ENCODE data around the gene SPCS3.
"Not testable (repeated sequence)": the region's sequence is repeated elsewhere in the genome, so short reads cannot be mapped to it uniquely, and the experiment has no call there.

SPCS3 gene

DNA sequence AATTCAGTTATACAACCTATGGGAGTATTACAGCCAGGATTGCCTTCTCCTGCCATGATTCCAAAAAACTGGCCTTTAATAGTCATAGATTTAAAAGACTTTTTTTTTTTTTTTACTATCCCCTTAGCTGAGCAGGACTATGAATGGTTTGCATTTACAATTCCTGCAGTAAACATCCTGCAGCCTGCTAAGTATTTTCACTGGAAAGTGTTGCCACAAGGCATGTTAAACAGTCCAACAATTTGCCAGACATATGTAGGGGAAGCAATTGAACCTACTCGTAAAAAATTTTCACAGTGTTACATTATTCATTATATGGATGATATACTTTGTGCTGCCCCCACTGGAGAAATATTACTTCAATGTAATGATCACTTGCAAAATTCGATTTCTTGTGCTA, 27.1 kb downstream of the SPCS3 start:
- not testable (repeated sequence) for H3K27me3 ChIP-seq (ENCODE audit: control insufficient read depth, insufficient read depth, low read length)

GRCh38 chr4:176350671-176351070, 30.9 kb downstream of the SPCS3 start:
- Histone ChIP-seq H3K27ac (ENCODE audit: low read depth, low read length) (no peak overlapping the region), H3K4me3 (ENCODE audit: low read depth, low read length) (no peak overlapping the region), H3K36me3 (ENCODE audit: control insufficient read depth, insufficient read depth, low read length) (no peaks in the 10 kb centered on the region), H3K27me3 (ENCODE audit: control insufficient read depth, insufficient read depth, low read length) (no peaks in the 10 kb centered on the region), H3K9me3 (ENCODE audit: control insufficient read depth, insufficient read depth, low read length) (peaks cover 42% of the 10 kb centered on the region), H3K4me1 (ENCODE audit: control insufficient read depth, insufficient read depth, low read length) (no peaks in the 10 kb centered on the region), H3K9ac (ENCODE audit: low read depth, low read length) (no peak overlapping the region)

More for the DNA sequence above, 27.1 kb downstream of the SPCS3 start:
- not testable (repeated sequence) for H3K4me1 ChIP-seq (ENCODE audit: control insufficient read depth, insufficient read depth, low read length); H3K36me3 ChIP-seq (ENCODE audit: control insufficient read depth, insufficient read depth, low read length); H3K4me3 ChIP-seq (ENCODE audit: low read depth, low read length); H3K9ac ChIP-seq (ENCODE audit: low read depth, low read length); H3K27ac ChIP-seq (ENCODE audit: low read depth, low read length)
- H3K9me3 ChIP-seq (ENCODE audit: control insufficient read depth, insufficient read depth, low read length): peaks cover 25% of the 10 kb centered on the region

GRCh38 chr4:176354884-176355283, 35.1 kb downstream of the SPCS3 start:
- no peak overlapping the region for H3K27ac ChIP-seq (ENCODE audit: low read depth, low read length)
- peaks cover 47% of the 10 kb centered on the region for H3K9me3 ChIP-seq (ENCODE audit: control insufficient read depth, insufficient read depth, low read length)
- H3K4me1 ChIP-seq (ENCODE audit: control insufficient read depth, insufficient read depth, low read length): peaks cover 28% of the 10 kb centered on the region
- H3K36me3 ChIP-seq (ENCODE audit: control insufficient read depth, insufficient read depth, low read length): no peaks in the 10 kb centered on the region
- no peaks in the 10 kb centered on the region for H3K27me3 ChIP-seq (ENCODE audit: control insufficient read depth, insufficient read depth, low read length)
- no peak overlapping the region for H3K4me3 ChIP-seq (ENCODE audit: low read depth, low read length)
- no peak overlapping the region for H3K9ac ChIP-seq (ENCODE audit: low read depth, low read length)

DNA sequence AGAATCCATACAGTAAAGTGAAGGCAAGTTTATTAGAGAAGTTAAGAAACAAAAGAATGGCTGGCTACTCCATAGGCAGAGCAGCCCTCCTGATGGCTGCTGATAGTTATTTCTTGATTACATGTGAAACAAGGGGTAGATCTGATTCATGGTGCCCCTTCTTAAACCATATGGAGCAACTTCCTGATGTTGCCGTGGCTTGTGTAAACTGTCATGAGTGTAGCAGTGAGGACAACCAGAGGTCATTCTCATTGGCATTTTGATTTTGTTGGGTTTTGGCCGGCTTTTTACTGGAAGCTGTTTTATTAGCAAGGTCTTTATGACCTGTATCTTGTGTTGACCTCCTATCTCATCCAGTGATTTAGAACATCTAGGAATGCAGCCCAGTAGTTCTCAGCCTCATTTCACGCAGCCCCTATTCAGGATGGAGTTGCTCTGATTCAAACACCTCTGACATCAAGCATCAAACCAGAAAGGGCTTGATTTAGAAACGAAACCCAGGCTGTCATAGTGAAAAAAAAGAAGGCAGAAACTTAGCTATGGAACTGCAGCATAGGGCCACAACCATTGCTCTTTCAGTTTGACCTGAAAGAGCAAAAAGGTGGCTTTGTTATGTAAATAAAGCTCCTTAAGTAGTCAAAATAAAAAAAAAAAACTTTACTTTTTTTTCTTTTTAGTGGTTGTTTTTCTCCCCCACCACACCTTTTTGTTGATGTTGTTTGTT, 37.8 kb downstream of the SPCS3 start:
- no peaks in the 10 kb centered on the region for H3K36me3 ChIP-seq (ENCODE audit: control insufficient read depth, insufficient read depth, low read length)
- H3K9ac ChIP-seq (ENCODE audit: low read depth, low read length): 0 out of 2 replicates have a peak overlapping the region, but pooled peaks have one; percentile 20
- H3K9me3 ChIP-seq (ENCODE audit: control insufficient read depth, insufficient read depth, low read length): peaks cover 38% of the 10 kb centered on the region
- H3K4me1 ChIP-seq (ENCODE audit: control insufficient read depth, insufficient read depth, low read length): peaks cover 28% of the 10 kb centered on the region
- H3K27ac ChIP-seq (ENCODE audit: low read depth, low read length): peak overlapping the region; percentile 80
- H3K27me3 ChIP-seq (ENCODE audit: control insufficient read depth, insufficient read depth, low read length): no peaks in the 10 kb centered on the region
- H3K4me3 ChIP-seq (ENCODE audit: low read depth, low read length): peak overlapping the region; percentile 18; the same call in 1 of the 2 replicates

DNA sequence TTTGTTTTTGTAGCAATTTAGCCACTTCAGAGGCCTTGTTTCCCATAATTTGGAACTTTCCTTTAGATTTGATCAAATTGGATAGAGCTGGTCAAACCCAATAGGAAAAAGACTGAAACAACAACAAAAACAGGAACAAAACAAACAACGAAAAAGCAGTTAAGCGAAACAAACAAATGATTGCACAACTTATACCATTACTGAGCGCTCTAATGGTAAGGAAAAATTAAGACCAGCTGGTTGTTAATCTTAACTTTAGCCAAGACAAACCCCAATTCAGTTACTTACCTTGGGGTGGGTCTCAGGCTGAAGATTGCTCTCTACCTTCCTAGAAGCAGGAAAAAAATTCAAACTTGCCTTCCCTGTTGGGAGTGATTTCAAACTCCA, 38.3 kb downstream of the SPCS3 start:
- Histone ChIP-seq H3K4me1 (ENCODE audit: control insufficient read depth, insufficient read depth, low read length) (peaks cover 28% of the 10 kb centered on the region), H3K9me3 (ENCODE audit: control insufficient read depth, insufficient read depth, low read length) (peaks cover 33% of the 10 kb centered on the region), H3K9ac (ENCODE audit: low read depth, low read length) (no peak overlapping the region; the same call in 1 of the 2 replicates), H3K4me3 (ENCODE audit: low read depth, low read length) (peak overlapping the region; percentile 18; the same call in 1 of the 2 replicates), H3K36me3 (ENCODE audit: control insufficient read depth, insufficient read depth, low read length) (no peaks in the 10 kb centered on the region), H3K27ac (ENCODE audit: low read depth, low read length) (peak overlapping the region; percentile 80), H3K27me3 (ENCODE audit: control insufficient read depth, insufficient read depth, low read length) (no peaks in the 10 kb centered on the region)

- Histone ChIP-seq H3K36me3 (ENCODE audit: control insufficient read depth, insufficient read depth, low read length) (no peaks in the 10 kb centered on the region), H3K4me1 (ENCODE audit: control insufficient read depth, insufficient read depth, low read length) (peaks cover 28% of the 10 kb centered on the region), H3K27ac (ENCODE audit: low read depth, low read length) (no peak overlapping the region), H3K9me3 (ENCODE audit: control insufficient read depth, insufficient read depth, low read length) (peaks cover 17% of the 10 kb centered on the region), H3K27me3 (ENCODE audit: control insufficient read depth, insufficient read depth, low read length) (no peaks in the 10 kb centered on the region), H3K9ac (ENCODE audit: low read depth, low read length) (no peak overlapping the region), H3K4me3 (ENCODE audit: low read depth, low read length) (no peak overlapping the region)
Observed at GRCh38 chr4:176359590-176359989, 39.8 kb downstream of the SPCS3 start.

GRCh38 chr4:176360446-176360845, 40.7 kb downstream of the SPCS3 start:
- no peaks in the 10 kb centered on the region for H3K36me3 ChIP-seq (ENCODE audit: control insufficient read depth, insufficient read depth, low read length)
- no peak overlapping the region for H3K4me3 ChIP-seq (ENCODE audit: low read depth, low read length)
- H3K9ac ChIP-seq (ENCODE audit: low read depth, low read length): no peak overlapping the region
- peaks cover 28% of the 10 kb centered on the region for H3K4me1 ChIP-seq (ENCODE audit: control insufficient read depth, insufficient read depth, low read length)
- H3K27ac ChIP-seq (ENCODE audit: low read depth, low read length): no peak overlapping the region
- H3K9me3 ChIP-seq (ENCODE audit: control insufficient read depth, insufficient read depth, low read length): peaks cover 10% of the 10 kb centered on the region
- H3K27me3 ChIP-seq (ENCODE audit: control insufficient read depth, insufficient read depth, low read length): no peaks in the 10 kb centered on the region

GRCh38 chr4:176363072-176363471, 43.3 kb downstream of the SPCS3 start:
- Histone ChIP-seq H3K9me3 (ENCODE audit: control insufficient read depth, insufficient read depth, low read length) (no peaks in the 10 kb centered on the region), H3K27ac (ENCODE audit: low read depth, low read length) (no peak overlapping the region), H3K4me1 (ENCODE audit: control insufficient read depth, insufficient read depth, low read length) (peaks cover 12% of the 10 kb centered on the region), H3K27me3 (ENCODE audit: control insufficient read depth, insufficient read depth, low read length) (no peaks in the 10 kb centered on the region), H3K4me3 (ENCODE audit: low read depth, low read length) (no peak overlapping the region), H3K36me3 (ENCODE audit: control insufficient read depth, insufficient read depth, low read length) (no peaks in the 10 kb centered on the region), H3K9ac (ENCODE audit: low read depth, low read length) (no peak overlapping the region)

DNA sequence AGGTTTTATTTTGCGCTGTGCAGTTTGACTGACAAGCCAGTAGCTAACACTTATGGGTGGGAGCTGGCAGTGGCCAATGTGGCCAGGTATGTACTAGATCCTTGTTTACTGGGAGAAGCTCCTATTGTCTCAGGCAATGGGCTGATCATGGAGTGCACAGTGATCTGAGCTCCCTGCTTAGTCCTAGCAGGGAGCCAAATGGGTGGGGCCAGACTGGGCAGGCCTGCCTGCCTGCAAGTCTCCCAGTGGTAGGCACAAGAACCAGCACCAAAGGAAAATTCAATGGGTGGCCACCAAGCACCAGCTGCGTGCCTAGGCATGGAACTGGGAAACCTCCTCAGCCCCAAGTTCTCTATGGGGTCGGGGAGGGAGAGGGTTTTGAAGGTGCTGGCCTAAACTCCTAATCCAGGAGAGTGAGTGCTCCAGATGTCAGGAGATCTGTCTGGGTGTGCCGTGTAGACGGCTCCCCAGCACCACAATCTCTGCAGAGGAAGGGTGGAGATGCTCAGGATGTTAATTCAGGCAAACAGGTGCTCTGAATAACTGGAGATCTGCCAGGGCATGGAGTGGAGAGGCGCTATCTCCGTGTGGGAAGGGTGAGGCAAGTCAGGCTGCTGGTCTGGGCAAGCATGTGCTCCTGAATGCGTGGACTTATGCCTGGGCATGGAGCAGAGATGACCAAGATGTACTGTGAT, 48.2 kb downstream of the SPCS3 start:
- H3K36me3 ChIP-seq (ENCODE audit: control insufficient read depth, insufficient read depth, low read length): no peaks in the 10 kb centered on the region
- no peak overlapping the region for H3K27ac ChIP-seq (ENCODE audit: low read depth, low read length)
- no peak overlapping the region for H3K9ac ChIP-seq (ENCODE audit: low read depth, low read length)
- H3K27me3 ChIP-seq (ENCODE audit: control insufficient read depth, insufficient read depth, low read length): no peaks in the 10 kb centered on the region
- no peaks in the 10 kb centered on the region for H3K4me1 ChIP-seq (ENCODE audit: control insufficient read depth, insufficient read depth, low read length)
- H3K9me3 ChIP-seq (ENCODE audit: control insufficient read depth, insufficient read depth, low read length): no peaks in the 10 kb centered on the region
- H3K4me3 ChIP-seq (ENCODE audit: low read depth, low read length): no peak overlapping the region

DNA sequence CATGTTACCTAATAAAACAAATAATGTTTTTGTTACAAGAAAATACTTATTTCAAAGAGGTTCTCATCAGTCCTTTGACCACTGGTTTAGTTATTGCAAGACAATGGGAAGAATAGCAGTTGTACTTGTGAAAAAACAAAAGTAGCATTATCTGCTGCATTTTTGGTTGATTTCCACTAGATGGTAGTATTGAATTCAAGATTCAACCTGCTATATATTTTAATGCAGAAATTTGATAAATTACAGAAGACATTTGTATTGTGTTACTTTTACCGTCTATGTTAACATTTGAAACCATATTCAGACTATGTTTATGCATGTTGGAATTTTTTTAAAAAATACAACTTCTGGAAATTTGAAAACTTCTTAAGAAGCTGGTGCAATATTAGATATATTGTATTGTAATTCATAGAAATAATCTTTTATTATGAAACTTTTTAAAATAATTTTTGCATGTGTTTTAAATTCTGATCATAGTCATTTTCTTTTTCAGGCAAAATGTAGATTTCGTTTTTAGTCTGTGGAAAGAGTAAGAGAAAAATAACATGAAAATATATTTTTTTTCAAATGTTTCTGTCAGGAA, 56.4 kb downstream of the SPCS3 start:
- no peaks in the 10 kb centered on the region for H3K4me1 ChIP-seq (ENCODE audit: control insufficient read depth, insufficient read depth, low read length)
- no peaks in the 10 kb centered on the region for H3K36me3 ChIP-seq (ENCODE audit: control insufficient read depth, insufficient read depth, low read length)
- no peak overlapping the region for H3K9ac ChIP-seq (ENCODE audit: low read depth, low read length)
- H3K27me3 ChIP-seq (ENCODE audit: control insufficient read depth, insufficient read depth, low read length): no peaks in the 10 kb centered on the region
- H3K9me3 ChIP-seq (ENCODE audit: control insufficient read depth, insufficient read depth, low read length): no peaks in the 10 kb centered on the region
- no peak overlapping the region for H3K4me3 ChIP-seq (ENCODE audit: low read depth, low read length)
- no peak overlapping the region for H3K27ac ChIP-seq (ENCODE audit: low read depth, low read length)

DNA sequence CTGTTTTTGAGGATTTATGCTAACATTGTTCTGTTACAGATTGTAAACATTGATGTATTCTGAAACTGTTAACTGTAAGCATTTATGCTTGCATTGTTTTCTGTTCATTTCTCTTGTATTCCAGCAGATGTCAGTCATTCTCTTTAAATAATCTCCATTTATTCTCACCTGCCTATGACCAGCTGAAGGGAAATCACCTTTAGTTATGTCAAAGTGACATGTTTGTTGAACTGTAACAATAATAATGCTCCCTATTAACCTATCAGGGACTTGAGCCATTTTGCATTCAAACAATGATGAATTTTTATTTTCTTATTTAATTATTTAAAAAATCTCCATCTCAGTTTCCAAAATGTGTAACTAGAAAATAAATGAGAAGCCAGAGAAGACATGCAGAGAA, 58.0 kb downstream of the SPCS3 start:
- H3K27me3 ChIP-seq (ENCODE audit: control insufficient read depth, insufficient read depth, low read length): no peaks in the 10 kb centered on the region
- H3K9ac ChIP-seq (ENCODE audit: low read depth, low read length): no peak overlapping the region
- H3K36me3 ChIP-seq (ENCODE audit: control insufficient read depth, insufficient read depth, low read length): no peaks in the 10 kb centered on the region
- no peaks in the 10 kb centered on the region for H3K4me1 ChIP-seq (ENCODE audit: control insufficient read depth, insufficient read depth, low read length)
- no peak overlapping the region for H3K4me3 ChIP-seq (ENCODE audit: low read depth, low read length)
- no peak overlapping the region for H3K27ac ChIP-seq (ENCODE audit: low read depth, low read length)
- H3K9me3 ChIP-seq (ENCODE audit: control insufficient read depth, insufficient read depth, low read length): no peaks in the 10 kb centered on the region
